K562 (cell line): Measurements from ENCODE around the gene ADGRG1. TPM values are rescaled to one million over a fixed set of nuclear protein-coding genes. Genes with fewer than 3 reads are reported as not detected.

Experiments
- ADNP ChIP-seq: fragments of 200-800 bp; sonication (Bioruptor generic); IDR thresholded peaks from 2 replicates; pipeline ENCODE4 v1.6.1; 2016; ENCODE audit warnings: missing genetic modification characterization, missing compliant biosample characterization
- ARID1B ChIP-seq: fragments of 450-650 bp; IDR thresholded peaks from 2 replicates; pipeline ENCODE4 v1.6.1; 2016; ENCODE audit warnings: antibody characterized with exemption, mild to moderate bottlenecking, inconsistent platforms
- ETV5 ChIP-seq: sonication (generic); formaldehyde crosslinking; IDR thresholded peaks from 2 replicates; pipeline ENCODE4 v1.4.0; 2020; ENCODE audit warnings: low read depth, mild to moderate bottlenecking, missing genetic modification reagents
- FOXO4 ChIP-seq: fragments of 450-650 bp; formaldehyde crosslinking; IDR thresholded peaks from 2 replicates; pipeline ENCODE4 v1.4.0; 2020; ENCODE audit warnings: mild to moderate bottlenecking, moderate library complexity
- HDAC8 ChIP-seq: fragments of 450-650 bp; IDR thresholded peaks from 2 replicates; pipeline ENCODE4 v1.6.1; 2016; ENCODE audit warnings: mild to moderate bottlenecking, missing genetic modification characterization, moderate library complexity, missing compliant biosample characterization
- HMBOX1 ChIP-seq: sonication (generic); IDR thresholded peaks from 2 replicates; pipeline ENCODE4 v1.6.1; 2016
- KDM4B ChIP-seq, 2 experiments: fragments of 450-650 bp in 1 of 2; sonication (generic) in 1 of 2; IDR thresholded peaks; 2 replicates each; pipeline ENCODE4 v1.6.1; 2016 to 2017; ENCODE audit warnings: borderline replicate concordance in 2 of 2, antibody characterized with exemption in 1 of 2, low read depth in 1 of 2, mild to moderate bottlenecking in 1 of 2
- KLF6 ChIP-seq: fragments of 250-450 bp; sonication (Bioruptor Pico); IDR thresholded peaks from 2 replicates; pipeline ENCODE4 v1.4.0; 2020; ENCODE audit warnings: mild to moderate bottlenecking, moderate library complexity, borderline replicate concordance
- NCOA2 ChIP-seq, 2 experiments: fragments of 450-650 bp; IDR thresholded peaks; 2 replicates each; pipeline ENCODE4 v1.6.1; 2018; ENCODE audit warnings: mild to moderate bottlenecking in 2 of 2, moderate library complexity in 1 of 2; ENCODE audit not compliant: partially characterized antibody in 2 of 2
- NR4A1 ChIP-seq, 2 experiments: fragments of 250-450 bp in 1 of 2; fragments of 450-650 bp in 1 of 2; sonication (Bioruptor Pico) in 1 of 2; IDR thresholded peaks; 2 replicates each; pipeline versions ENCODE4 v1.4.0 to v1.6.1; 2016 to 2020; ENCODE audit warnings: mild to moderate bottlenecking in 2 of 2, missing compliant biosample characterization in 1 of 2, missing genetic modification characterization in 1 of 2, moderate library complexity in 1 of 2
- POLR2A ChIP-seq: fragments of 450-650 bp; conservative IDR thresholded peaks from 2 replicates; pipeline ENCODE4 v1.6.1; 2016
- RUNX1 ChIP-seq: sonication (generic); IDR thresholded peaks from 2 replicates; pipeline ENCODE4 v1.6.1; 2016; ENCODE audit warnings: antibody characterized with exemption, low read depth
- SMC3 ChIP-seq: conservative IDR thresholded peaks from 2 replicates; pipeline ENCODE4 v1.6.1; 2011; ENCODE audit warnings: low read depth, low read length, improper control_type of control experiment; ENCODE audit not compliant: insufficient read depth
- STAT6 ChIP-seq: sonication (generic); formaldehyde crosslinking; IDR thresholded peaks from 2 replicates; pipeline ENCODE4 v1.8.1; 2023; ENCODE audit warnings: mild to moderate bottlenecking, missing genetic modification reagents
- TAF15 ChIP-seq: fragments of 200-400 bp; formaldehyde crosslinking; IDR thresholded peaks from 2 replicates; pipeline ENCODE4 v1.6.1; 2017; ENCODE audit warnings: mild to moderate bottlenecking, low read depth, low read length, moderate library complexity
- THRA ChIP-seq: fragments of 450-650 bp; IDR thresholded peaks from 2 replicates; pipeline ENCODE4 v1.6.1; 2017; ENCODE audit warnings: mild to moderate bottlenecking, moderate library complexity
- ZBED1 ChIP-seq: IDR thresholded peaks from 2 replicates; pipeline ENCODE4 v1.6.1; 2014
- ZFP1 ChIP-seq: fragments of 450-650 bp; formaldehyde crosslinking; IDR thresholded peaks from 2 replicates; pipeline ENCODE4 v1.4.0; 2020; ENCODE audit warnings: mild to moderate bottlenecking, mixed read lengths
- ZFP30 ChIP-seq: fragments of 250-450 bp; sonication (Bioruptor Pico); IDR thresholded peaks from 2 replicates; pipeline ENCODE4 v1.8.0; 2022; ENCODE audit warnings: moderate library complexity, mild to moderate bottlenecking, inconsistent platforms, borderline replicate concordance
- ZNF277 ChIP-seq: fragments of 250-450 bp; sonication (Bioruptor Pico); IDR thresholded peaks from 2 replicates; pipeline ENCODE4 v1.8.0; 2022; ENCODE audit warnings: inconsistent platforms, mild to moderate bottlenecking, moderate library complexity, borderline replicate concordance
- polyA plus RNA-seq, 8 experiments: library from polyadenylated mRNA; depleted of rRNA in 4 of 8; stranded (reverse) in 5 of 8; unstranded in 3 of 8; fragments of >200 nt; fragmentation: Nextera tagmentation in 2 of 8; fragmentation: Illumina TruSeq in 1 of 8; extraction: Ambion mirVana in 2 of 8; extraction: Trizol in 1 of 8; gene quantifications; 2 replicates each; pipeline versions ENCODE4 v1.2.1 to v1.2.3, GENCODE V29; 2011 to 2014; ENCODE audit warnings: inconsistent platforms in 1 of 8, missing spikeins in 1 of 8
- total RNA-seq, 7 experiments: library from RNA; depleted of rRNA in 6 of 7; stranded (reverse); fragments of >200 nt in 6 of 7; fragmentation: Illumina TruSeq in 2 of 7; extraction: Trizol in 2 of 7; gene quantifications; 2 replicates each; pipeline versions ENCODE4 v1.2.1 to v1.2.3, GENCODE V29; 2011 to 2021; ENCODE audit warnings: low replicate concordance in 1 of 7

ADGRG1 gene
- total and polyA plus RNA-seq, 9 of the 15 experiments (the other 6 are each of a cell fraction or from before 2014, with no cell fraction given) = 0.04 to 0.31 (median 0.16) TPM; not detected in 6

- peak; percentile 78; the same call in 1 of the 2 replicates for TF ChIP-seq KLF6 (CRISPR knock-in tag)
- TF ChIP-seq ADNP (tag) = peak; percentile 100
- TF ChIP-seq ZBED1 = peak; percentile 92; the same call in 1 of the 2 replicates
- TF ChIP-seq ZFP1 (CRISPR knock-in tag) = no peak
- TF ChIP-seq HMBOX1 = peak; percentile 74
- TF ChIP-seq ETV5 (CRISPR knock-in tag) = no peak; the same call in 1 of the 2 replicates
- TF ChIP-seq ZNF277 (CRISPR knock-in tag) = no peak
- no peak for TF ChIP-seq POLR2A
- no peak for TF ChIP-seq TAF15
- no peak for TF ChIP-seq HDAC8 (tag)
- no peak for TF ChIP-seq ZFP30 (CRISPR knock-in tag)
- TF ChIP-seq SMC3 = no peak
- TF ChIP-seq RUNX1 = peak; percentile 82
- TF ChIP-seq THRA = no peak
- no peak for TF ChIP-seq NR4A1 (CRISPR knock-in tag; IDR thresholded peaks at IDR 0.05)
- TF ChIP-seq NR4A1 (tag; IDR thresholded peaks at IDR 0.05) = peak; percentile 87
- TF ChIP-seq NCOA2 (IDR thresholded peaks at IDR 0.05; ENCODE audit: partially characterized antibody in 2 of 2) = no peak
- peak; percentile 100 for TF ChIP-seq ARID1B
- TF ChIP-seq STAT6 (CRISPR knock-in tag) = peak; percentile 68
- 0 out of 4 replicates have a peak, but pooled peaks of 1 of the 2 experiments have one; percentile 23 for TF ChIP-seq KDM4B (IDR thresholded peaks at IDR 0.05; ENCODE audit: borderline replicate concordance in 2 of 2, low read depth in 1 of 2)
- TF ChIP-seq FOXO4 (CRISPR knock-in tag) = no peak
These were observed 61.5 kb downstream of the ADGRG1 start (continued) for GRCh38 chr16:57689762-57690558.
